Activated CD4-positive, alpha-beta T cell treated with anti-CD3 and anti-CD28 coated beads, Interleukin-2, amount 50 U/mL, for 24 hours (primary cell): ENCODE data around the gene FAM53B.

Experiments
- DNase-seq, 2 donors: peaks; one replicate each; pipeline ENCODE4 v3.0.0-alpha.2; 2020; ENCODE audit warnings: low read depth in 1 of 2, low spot score in 1 of 2

The FAM53B gene

DNA sequence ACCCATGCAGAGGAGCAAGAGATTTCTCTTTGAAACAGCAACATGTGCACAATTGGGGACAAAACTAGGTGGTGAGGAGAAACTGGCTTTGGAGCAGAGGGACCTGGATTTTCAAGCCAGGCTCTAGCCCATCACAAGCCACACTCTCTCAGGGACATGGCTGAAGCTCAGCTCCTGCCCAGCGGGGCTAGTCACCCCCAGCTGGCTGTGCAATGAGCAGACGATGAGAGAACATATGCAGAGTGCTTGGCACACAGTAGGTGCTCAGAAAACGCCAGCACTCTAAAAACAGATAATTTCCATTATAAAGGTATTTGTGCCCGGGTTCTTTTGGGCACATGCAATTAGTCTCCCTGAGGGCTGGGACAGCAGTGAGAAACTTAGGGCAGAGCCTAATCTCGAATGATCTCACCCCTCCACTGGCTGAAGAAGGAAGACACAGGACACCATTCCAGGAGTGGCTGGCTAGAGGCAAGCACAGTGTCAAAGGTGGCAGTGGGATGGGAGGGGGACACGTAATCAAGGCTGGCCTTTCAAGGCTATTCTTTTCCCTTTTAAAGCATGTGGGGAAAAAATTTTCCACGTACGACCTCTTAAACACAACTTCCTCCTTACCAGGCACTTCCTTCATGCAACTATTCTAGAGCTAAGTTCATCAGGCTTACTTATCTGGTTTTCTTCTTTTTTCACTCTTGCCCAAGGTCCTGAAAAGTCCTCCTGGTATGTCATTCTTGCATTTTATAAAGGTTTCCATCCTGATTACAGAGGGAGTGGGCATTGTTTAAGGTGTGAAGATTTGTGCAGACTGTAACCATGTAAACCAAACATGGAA is 15.1 kb downstream of the FAM53B start:
- no peak for DNase-seq

DNA sequence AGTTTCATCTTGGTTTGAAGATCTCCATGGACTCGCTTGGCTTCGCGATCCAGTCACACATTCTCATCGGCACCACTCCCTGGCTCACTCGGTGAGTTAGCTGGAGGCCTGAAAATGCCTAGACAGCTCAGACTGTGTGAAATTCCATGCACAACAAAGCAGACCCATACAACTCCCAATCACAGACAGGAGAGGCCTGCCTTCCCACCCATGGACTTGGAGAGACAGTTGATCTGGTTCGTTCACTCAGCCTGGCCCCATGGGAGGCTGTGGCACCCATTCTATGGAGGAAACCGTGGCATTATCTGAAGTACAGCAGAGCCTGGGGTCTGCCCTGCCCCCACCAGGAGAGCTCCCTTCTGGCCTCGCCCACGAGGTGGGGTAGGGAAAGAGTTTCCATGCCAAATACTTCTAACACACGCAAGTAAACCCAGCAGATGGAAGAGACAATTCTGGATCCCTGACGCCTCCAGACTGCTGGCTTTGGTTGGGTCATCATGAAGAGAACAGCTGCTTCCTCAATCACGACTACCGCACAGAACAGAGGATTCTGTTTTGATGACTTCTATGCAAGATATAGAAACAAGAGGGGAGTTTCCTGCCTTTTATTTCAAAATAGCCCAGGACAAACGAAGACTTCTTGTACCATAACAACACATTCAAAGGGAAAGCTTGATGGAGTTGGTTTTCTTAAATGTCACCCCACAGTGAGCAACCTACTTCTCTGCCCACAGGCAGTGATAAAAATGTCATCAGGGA is 15.9 kb downstream of the FAM53B start:
- no peak for DNase-seq

DNA sequence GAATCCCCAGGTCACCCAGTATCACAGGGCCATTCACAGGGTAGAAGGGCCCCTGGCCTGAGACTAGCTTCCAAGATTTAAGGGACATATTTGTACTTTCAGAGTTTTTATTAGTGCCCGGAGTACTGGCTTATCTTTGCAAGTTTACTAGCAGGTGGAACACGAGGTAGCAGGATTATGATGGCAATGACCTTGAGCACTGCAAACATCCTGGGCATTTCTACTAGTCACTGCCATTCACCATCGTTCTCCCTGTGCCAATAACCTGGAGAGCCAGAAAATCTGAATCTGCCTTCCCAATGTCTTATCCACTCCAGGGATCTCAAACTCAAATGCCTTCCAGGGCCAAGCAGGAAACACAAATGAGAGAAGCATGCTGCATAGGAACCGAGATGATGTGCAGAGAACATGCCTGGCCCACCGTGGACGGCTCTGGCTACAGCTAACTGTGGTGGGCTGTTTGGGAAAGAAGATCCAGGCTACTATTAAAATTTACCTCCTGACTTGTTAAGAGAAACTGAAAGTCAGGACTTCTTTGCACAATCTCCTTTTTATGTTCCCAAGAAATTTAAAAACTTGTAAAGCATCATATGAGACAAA is 16.7 kb downstream of the FAM53B start:
- DNase-seq = no peak

DNA sequence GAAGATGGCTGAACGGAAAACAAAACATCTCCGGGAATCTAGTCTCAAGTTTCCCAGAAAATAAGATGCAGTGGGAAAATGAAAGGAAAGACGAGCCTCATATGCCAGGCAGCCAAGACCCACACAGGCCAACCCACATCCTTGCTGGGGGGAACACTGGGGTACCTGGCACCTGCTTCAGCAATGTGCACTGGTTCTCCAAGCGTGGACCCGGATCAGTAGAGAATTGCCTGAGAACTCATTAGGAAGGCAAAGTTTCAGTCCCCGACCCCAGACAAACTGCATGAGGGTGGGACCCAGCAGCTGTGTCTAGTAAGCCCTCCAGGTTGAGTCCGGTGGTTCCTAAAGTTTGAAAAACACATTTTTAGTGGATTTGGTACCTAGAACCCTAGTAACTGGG is 18.4 kb downstream of the FAM53B start:
- DNase-seq = no peak

DNA sequence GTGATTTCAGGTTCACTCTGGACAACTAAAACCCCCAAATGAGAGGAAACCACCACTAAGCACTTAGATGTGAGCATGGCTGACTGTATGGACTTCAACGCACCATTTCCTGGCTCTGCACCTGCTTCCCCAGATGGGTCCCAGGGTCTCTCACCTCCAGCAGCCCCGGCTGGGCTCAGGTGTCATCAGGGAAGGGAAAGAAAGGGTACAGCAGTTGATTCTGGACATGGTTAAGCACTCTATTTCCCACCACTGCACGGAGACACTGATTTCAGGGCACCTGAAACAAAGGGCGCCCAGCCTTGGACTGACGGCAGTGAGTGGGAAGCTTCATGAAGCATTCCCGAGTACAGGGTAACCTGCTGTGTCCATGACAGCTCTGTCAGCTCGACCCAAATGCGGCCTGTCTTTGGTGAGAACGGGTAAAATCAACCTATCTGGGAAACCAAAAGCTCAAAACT is 19.0 kb downstream of the FAM53B start:
- no peak for DNase-seq

DNA sequence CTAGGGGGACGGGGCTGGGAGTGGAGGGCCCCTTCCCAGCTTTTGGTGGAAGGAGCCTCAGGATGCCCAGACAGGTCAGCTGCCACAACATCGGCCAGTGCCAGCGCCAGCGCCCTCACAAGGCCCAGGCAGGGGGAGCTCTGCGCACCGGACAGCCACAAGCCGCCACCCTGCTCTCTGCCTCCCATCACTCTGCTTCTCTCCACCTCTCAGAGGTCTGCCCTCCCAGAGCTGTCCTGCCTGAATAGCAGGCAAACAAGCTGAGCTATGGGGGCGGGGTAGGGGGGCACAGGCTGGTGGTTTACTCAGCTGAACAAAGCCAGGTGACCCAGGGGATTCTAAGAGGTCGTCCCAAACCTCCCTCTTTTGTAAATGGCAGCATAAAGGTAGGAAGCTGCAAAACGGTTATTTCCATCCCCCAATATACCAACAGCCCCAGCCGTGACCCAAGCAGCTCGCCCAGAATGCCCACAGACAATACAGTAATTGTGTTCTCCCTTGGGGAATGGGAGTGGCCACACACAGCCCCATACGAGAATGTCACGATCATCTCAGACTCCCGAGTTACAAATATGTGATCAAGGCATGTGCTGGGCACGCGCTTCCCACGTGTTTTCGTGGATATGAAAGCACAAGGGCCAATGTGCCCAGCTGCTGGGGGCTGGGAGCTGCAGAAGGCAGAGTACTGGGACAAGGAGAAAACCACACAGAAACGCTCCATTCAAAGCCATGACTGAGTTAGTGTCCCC is 19.7 kb downstream of the FAM53B start:
- DNase-seq = no peak

DNA sequence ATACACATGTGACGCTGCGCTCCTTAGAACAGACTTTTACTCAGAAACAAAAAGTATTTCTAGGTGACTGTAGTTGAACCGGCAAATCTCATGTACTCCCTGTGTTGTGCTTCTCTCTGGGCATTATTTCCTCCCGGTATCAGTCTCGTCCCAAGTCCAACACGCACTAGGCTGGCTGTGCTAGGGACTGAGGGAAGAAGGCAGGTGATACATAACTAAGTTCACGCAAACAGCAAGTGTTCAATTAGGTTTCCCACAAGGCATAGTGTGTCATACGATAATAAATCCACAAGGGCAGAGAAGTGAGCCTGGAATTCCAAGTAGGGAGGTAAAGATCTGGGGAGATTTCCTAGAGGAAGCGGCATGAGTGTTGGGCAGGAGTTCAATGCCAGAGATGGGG is 20.4 kb downstream of the FAM53B start:
- no peak for DNase-seq

DNA sequence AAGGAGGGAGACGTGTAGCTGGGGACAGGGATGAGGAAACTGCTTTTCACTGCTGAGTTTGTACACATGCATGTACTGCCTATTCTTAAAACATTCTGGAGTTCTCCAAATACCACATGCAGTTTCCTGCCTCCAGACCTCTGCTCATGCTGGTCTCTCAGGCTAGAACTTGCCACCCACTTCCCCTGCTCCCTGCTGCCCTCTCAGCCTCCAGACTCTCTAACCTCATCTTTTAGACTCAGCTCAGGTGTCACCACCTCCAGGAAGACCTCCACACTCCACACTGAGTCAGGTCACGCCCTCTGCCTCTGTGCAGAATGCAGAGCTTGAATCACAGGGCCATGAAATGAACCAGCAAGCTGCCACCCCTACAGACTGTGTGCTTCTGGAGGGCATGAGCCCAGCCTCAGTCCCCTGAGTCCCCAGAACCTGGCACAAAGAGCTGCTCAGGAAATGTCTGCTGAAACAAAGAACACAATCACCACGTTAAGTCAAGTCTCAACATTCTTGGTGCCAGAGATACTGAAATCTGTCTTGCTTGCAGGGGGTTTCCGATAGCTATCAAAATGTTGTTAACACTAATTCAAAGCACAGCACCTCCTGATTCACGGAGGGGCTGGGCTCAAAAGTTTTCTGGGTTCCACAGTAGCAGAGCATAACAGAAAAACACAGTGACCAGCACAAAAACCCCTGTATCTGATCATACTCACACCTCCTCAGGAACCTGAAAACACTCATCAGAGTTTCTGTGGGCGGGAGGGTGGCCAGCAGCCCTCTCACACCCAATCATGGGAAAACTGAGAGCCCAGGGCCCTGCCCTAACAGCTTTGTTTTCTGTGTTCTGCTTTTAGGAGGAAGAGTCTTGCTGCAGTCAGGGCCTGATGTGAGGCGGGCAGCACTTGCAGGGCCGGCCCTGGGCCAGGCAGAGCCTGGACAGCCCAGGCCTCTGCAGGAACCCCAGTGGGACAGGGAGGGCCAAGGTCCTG is 21.1 kb downstream of the FAM53B start:
- peak in 1 of 2 donors; percentile 48 for DNase-seq

DNA sequence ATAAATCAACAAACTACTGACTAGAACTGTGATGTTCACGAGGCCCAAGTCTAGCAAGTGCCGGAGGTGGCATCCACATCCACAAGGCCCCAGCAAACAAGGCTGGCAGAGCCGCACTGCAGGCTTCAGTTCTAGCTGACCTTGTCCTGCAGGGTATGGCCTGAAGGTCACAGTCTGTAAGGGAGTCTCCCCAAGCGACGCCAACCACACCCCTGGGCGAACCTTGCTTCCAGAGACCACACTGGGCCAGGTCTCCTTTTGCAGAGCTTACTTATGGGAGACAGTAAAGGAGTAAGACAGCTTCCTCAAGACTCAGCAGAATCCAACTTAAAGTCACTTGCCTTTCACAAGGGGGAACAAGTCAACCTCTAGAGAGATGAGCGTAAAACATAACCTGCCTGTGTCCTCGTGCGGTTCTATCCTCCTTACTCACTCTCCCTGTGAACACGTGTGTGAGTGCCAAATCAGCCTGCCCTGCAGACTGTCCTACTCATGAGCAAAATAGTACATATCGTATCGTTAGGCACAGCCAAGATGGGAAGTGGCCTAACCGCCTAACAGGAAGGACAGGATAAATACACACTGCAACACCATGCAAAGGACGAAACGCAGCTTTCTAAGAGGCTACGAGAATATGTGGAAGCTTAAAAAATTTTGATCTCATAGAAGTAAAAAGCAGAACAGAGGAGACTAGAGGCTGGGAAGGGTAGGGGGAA is 22.7 kb downstream of the FAM53B start:
- no peak for DNase-seq

DNA sequence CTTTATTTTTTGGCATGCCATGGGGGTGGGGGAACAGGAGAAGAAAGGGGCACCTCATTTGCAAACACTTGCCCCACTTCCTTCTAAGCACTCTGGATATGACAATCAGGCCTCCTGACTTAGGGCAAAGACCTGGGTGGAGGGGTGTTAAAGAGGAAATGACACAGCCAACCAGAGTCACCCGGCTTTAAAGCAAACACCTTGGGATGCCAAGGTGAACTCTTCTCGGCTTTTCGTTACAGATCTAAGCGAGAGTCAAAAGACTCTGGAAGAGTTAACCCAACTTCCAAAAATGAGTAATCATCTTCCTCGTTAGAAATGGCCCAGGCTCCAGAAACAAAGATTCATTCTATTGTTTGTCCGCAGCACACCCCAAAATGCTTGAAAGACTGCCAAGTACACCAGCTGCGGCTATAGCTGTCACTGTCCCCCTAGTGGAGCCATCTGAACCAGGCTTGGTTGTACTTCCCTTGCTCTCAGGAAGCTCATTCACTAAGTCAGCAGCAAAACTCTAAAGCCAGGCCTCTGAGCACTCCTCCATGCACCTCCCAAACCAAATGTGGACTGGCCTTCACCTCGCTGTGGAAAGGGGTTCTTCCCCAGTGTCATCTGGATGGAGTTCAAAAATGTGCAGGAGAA is 24.8 kb downstream of the FAM53B start:
- DNase-seq = peak in 1 of 2 donors; percentile 49

DNA sequence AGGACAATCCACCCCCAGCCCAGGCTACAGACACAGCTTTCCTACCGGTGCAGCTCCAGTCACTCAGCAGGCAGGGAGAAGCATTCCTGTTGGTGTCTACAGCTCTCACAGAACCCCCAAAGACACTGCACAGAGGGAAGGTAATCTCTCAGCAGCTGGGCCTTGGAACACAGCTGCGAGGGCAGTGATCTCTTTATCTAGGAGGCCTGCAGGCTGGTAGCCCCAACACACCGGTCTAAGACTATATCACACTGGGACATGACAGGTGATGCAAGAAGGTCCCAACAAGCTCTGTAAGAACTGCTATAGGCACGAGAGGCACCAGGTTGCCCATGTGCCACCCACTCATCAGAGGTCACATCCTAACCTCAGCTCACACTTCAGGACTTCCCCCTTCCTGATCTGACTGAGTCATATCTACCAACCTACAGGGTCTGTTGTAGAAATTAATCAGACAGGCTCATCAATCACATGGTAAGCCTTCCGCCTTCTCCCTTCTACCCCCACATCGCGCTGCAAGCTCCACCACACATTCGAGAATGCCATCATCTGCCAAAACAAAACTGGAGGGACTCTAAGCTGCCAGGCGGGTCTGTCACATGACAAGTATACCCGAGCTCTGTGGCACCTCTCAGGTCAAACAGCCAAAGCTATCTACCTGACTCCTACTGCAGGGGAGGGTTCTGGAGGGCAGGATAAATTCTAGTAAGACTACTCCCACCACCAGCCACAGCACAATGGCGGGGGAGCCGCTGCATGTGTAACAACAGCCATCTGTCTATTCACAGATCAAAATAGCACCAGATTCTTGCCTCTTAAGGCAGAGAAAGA is 26.1 kb downstream of the FAM53B start:
- peak; percentile 54 to 83 for DNase-seq

DNA sequence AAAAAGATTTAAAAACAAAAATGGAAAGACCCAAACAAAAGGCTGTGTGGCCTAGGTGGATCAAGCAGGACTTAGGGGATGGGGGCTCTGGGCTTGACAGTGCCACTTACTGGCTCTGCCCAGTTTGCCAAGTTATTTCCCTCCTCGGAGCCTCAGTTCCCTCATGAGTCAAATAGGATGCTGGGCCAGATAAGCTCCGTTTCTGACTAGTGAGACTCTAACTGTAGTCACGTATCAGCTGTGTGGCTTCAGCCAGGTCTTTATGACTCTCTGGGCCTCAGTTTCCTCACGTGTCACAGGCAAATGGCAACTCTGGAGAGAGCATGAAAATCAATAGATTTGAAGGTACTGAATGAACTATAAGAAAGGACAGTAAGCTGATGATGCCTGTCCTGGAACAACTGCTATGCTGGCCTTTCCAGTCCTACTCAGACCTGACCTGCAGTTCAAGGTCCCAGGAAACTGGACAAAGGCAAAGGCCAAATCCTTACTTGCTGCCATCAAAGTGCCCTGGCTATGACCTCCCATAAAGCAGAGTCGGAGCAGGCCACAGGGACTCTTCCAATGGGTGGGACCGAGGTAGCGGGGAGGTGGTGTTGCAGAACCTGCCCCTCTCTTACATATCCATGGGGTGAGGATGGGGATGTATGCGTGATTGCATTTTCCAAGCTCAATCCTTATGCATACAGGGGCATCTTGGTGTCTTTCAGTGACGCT is 27.0 kb downstream of the FAM53B start:
- no peak for DNase-seq

DNA sequence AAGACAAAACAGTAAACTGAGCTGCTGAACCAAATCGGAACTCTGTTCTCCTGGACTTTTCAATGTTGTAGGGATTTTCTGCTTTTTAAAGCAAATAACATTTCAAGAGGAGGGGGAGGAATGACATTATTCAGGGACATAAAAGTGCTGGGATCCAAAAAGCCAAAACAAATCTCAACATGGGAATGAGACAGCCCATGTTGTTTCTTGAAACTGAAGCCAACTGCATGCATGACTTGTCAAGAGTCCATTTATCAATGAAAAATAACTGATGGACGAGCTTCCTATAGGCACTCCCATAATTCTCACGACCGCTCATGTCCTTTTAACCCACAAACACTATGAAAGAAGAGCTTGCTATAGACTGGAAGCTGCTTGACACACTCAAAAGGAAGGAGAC is 27.8 kb downstream of the FAM53B start:
- DNase-seq = no peak

DNA sequence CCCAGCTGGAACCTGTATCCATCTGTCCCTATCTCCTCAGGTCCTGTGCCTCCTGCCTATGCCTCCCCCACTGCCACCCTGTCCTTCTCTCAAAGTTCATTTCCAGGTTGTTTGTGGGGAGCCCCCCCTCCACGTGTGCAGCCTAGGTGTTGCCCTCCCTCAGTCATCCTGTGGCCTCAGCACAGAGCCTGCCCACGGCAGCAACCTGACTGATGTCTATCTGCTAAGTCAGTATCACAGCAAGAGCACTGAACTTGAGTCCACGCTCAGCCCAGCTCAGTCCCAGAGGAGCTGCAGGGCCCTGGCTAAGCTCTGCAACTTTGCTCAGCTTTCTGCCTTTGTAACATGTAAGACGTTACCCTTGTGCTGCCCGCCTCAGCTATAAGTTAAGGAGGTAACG is 28.7 kb downstream of the FAM53B start:
- no peak for DNase-seq

DNA sequence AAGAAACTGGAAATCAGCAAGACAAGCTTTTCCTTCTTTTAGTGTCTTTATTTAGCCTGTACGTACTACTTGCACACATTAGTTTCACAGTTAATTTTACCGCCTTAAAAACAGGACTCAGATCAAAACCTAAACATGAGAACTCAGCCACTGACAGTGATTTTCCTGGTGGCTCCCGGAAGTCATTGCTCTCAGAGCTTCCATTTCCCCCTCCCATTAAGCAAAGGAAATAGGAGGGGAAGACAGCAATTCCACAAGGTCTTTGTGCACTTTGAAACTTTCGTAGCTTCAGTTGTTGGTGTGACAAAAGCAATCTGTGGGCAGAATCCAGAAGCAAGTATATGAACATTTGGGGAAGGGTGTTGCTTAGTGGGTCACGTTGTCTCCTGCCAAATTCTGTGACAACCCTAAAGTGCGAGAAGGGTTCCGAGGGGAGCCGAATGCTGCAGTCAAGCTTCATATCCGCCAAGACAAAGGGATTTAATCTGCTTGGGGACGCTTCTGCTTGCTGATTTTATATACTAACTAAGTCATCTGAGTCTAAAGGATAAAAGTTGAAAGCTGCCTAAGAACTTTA is 30.4 kb downstream of the FAM53B start:
- DNase-seq = no peak

DNA sequence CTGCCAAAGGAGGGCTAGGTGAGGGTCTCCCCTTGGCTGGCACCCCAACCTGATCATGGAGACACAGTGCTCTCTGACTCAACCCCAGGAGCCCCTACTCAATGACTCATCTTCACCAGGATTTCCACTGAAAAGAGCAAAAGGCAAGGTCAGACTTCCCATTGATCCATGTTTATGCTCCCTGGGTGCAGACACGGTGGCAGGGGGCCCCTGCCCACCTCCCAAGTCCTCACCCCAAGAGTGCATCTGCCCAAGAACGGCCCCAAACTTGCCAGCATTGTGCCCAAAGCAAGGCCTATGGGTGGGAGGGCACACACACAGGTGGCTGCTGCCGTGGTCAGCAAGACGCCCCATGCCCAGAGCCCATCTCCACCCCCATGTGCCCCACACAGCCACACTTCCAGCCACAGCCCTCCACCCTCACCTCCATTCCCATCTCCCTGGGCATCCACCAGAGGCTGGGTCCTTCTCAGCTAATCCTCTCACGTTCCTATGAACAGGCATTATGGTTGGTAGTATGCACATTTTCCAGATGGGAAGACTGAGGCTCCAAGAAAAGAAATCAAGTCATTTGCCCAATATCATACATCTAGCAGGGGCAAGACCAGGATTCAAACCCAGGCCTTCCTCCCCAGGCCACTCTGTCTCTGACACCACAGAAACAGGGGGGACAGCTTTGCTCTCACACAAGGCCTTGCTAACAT is 31.3 kb downstream of the FAM53B start:
- no peak for DNase-seq
